HS-27A (cell line): ENCODE measurements around the gene MAPK1.
A peak's percentile ranks its signal among the peaks of the same experiment; 100 is the strongest.
"Not testable (repeated sequence)": the region's sequence is repeated elsewhere in the genome, so short reads cannot be mapped to it uniquely, and the experiment has no call there.

ENCODE experiments used
- DNase-seq: peaks from one replicate; pipeline ENCODE4 v3.0.0-alpha.2; 2012; ENCODE audit warnings: low read depth, missing footprints

MAPK1 gene

GRCh38 chr22:21754523-21754922, 112.9 kb downstream of the MAPK1 start:
- no peak for DNase-seq

DNA sequence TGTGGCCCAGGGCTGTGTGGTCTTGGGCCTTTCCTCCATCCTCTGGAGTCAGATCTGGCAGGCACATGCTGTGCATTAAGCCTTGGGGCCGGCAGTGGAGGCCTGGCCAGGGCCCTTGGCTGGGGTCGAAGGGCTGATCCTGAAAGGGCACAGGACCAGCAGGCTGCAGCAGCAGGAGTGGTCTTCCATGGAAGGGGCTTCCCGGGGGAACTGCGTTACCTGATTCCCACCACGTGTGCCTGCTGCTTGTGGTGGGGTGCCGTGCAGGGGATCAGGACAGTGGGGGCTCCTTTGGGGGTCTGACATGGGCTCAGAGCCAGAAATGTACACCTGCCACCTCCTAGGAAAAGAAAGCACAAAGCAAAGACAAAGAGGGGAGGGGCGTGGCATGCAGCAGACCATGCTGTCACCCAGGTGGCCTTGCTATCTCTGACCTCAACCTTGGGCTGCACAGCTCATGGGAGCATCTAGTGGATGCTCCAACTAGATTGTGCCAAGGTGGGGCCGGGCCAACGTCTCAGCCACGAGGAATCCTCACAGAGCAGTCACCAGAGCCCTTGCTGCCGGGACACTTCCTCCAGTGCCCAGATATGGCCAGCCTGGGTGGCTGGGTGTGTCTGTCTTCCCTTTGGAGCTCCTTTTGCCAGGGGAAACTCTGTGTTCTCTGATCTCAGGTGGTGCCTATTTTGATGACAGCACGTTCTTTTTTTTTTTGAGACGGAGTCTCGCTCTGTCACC, 113.9 kb downstream of the MAPK1 start:
- no peak for DNase-seq

DNA sequence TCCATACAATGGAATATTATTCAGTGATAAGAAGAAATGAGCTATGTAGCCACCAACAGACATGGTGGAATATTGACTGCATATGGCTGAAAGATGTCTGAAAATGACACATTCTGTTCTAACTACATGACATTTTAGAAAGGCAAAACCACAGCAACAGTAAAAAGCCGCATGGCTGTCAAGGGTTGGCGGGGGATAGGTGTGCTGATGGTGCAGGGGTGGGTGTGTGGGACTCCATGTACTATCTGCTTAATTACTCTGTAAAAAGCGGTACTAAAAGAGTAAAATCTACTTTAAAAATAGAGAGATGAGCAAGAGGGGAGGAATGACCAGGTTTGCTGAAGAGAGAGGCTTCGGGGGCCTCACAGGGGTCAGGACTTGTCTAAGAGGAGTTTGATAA, 115.2 kb downstream of the MAPK1 start:
- DNase-seq: no peak

DNA sequence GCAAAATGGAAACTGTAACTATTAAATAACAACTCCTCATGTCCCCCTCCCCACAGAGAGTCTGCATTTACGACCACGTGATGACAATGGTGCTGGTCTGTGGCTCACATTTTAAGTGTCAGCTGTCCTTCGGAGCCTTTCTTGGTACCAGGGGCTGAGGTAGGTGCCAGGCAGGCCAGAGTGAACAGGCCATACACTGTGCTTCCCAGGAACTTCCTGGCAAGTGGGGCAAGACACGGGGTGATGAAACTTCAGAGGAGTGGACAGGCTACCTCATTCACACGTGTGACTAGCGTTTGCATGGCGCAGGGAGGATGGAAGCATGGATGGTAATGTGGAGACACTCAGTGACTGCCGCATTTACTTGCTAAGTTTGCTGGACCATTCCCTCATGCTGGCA, 121.5 kb downstream of the MAPK1 start:
- no peak for DNase-seq

GRCh38 chr22:21744917-21745316, 122.5 kb downstream of the MAPK1 start:
- DNase-seq: not testable (repeated sequence)

GRCh38 chr22:21741790-21742189, 125.7 kb downstream of the MAPK1 start:
- DNase-seq: no peak

GRCh38 chr22:21741059-21741458, 126.4 kb downstream of the MAPK1 start:
- DNase-seq: no peak

GRCh38 chr22:21739828-21740377, 127.5 kb downstream of the MAPK1 start:
- DNase-seq: no peak

- no peak for DNase-seq
These were observed 128.5 kb downstream of the MAPK1 start for GRCh38 chr22:21738966-21739365.

GRCh38 chr22:21738081-21738480, 129.4 kb downstream of the MAPK1 start:
- no peak for DNase-seq

GRCh38 chr22:21736948-21737347, 130.5 kb downstream of the MAPK1 start:
- no peak for DNase-seq

DNA sequence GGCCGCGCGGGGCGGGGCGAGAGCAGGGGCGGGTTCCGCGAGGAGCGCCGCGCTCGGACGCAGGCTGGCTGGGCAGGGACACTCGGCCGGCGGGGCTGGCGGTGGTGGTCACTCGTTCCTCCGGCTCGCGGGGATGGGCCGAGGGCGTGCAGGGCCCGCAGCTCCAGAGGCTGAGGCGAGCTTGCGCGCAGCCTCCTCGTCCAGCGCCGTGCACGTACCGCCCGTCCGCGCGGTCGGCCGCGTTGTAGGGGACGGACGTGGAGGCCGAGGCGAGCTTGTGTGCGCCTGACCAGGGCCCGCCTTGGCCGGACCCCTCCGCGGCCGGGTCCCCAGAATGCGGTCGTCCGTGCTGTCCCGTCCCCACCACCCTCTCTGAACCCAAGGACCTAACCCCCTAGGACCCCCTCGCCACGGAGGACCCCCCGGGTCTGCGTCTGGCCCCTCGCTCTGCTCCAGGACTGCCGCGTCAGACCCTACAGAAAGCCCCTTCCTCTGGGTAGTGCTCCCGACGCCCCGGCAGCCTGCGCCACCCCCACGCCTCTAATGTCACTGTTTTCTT, 131.3 kb downstream of the MAPK1 start:
- no peak for DNase-seq

DNA sequence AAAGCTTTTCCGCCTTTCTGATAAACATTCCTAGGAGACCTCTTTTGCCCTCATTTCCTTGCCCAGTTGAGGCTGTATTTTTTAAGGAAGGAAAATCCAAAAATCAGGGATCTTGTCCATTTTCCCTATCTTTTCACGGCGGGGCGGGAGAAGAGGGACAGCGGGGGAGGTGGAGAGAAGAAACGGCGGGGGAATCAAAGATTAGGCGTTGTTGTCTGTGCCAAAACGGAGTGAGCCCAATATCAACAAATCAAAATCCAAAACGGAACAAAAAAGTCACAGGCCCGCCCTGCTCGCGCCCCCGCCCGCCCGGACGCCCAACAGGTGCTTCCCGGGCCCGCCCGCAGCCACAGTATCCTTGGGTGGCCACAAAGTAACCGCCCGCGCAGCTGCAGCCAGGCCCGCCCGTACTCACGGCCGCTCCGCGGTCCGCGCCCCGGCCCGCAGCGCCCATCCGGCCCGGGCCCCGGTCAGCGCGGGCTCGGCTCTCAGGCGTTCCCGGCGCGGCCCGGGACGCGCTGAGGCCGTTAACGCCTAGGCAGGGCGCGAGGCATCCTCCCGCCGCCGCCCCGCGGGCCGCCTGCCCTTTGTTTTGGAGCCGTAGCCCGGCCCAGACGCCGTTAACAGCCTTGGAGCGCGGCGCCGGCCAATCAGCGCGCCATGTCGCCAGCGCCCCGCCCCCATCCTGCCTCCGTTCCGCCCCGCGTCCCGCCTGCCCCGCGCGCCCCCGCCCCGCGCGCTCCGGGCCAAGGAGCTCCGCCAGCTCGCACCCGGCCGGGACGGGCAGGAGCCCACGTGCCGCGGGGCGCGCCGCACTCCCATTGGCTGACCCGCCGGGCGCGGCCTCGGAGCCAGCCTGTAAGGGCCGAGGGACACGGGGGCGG, 132.0 kb downstream of the MAPK1 start, which contains the start of gene YPEL1:
Gene YPEL1, minus strand, starts transcription at position 595 of the 884 bp plus-strand sequence. CDS start 25,050 bp downstream, outside the sequence.
- DNase-seq: peak; percentile 68

GRCh38 chr22:21734540-21735199, 132.8 kb downstream of the MAPK1 start:
- no peak for DNase-seq

DNA sequence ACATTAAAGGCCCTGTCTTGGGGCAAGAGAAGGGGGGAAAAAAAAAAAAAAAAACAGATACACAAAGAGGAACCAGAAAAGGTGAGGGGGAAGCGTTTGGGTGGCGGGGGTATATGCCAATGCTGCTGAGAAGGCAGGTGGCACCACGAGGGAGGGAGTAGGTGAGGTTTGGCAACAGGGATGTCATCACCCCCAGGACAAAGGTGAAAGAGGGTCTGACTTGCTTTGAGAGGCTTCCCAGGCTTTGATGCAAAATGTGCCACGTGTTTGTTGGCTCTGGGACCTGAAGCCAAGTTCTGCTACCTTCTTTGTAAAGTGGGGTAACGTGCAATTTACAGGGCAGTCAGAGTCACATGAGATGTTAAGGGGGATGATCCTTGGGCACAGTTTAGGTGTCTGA, 135.9 kb downstream of the MAPK1 start:
- DNase-seq: no peak

DNA sequence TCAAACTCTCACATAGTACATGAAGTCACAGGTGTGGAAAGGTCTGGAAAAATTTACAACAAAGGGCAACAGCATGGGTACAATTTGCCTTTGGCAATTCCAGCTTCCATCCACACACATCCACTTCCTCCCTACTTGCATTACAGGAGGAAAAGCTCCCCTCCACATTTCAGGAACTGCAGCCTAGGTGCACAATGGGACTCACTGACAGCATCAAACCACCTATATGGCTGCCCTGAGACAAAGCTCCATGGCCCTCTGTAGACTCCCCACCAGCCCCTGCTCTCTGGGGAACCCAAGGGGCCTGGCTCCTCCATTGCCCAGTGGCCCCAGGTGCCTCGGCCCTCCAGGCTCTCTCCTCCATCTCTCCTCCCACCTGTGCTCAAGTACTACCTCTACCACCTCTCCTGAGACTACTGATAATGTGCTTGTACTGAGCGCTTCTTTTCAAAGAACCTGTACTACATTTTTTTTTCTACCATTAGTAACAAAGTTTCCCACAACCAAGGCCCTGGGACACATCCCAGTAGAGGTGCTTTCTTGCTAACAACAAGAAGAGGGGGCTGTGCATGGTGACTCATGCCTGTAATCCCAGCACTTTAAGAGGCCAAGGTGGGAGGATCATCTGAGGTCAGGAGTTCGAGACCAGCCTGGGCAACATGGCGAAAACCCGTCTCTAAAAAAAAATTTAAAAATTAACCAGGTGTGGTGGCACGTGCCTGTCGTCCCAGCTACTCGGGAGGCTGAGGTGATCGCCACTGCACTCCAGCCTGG, 136.7 kb downstream of the MAPK1 start:
- no peak for DNase-seq

- DNase-seq: not testable (repeated sequence)
These were observed 138.3 kb downstream of the MAPK1 start for GRCh38 chr22:21729184-21729583.

- DNase-seq: no peak
These were observed 139.2 kb downstream of the MAPK1 start for GRCh38 chr22:21728270-21728669.

- no peak for DNase-seq
These were observed 139.7 kb downstream of the MAPK1 start for GRCh38 chr22:21727768-21728167.

GRCh38 chr22:21727159-21727558, 140.3 kb downstream of the MAPK1 start:
- DNase-seq: no peak

DNA sequence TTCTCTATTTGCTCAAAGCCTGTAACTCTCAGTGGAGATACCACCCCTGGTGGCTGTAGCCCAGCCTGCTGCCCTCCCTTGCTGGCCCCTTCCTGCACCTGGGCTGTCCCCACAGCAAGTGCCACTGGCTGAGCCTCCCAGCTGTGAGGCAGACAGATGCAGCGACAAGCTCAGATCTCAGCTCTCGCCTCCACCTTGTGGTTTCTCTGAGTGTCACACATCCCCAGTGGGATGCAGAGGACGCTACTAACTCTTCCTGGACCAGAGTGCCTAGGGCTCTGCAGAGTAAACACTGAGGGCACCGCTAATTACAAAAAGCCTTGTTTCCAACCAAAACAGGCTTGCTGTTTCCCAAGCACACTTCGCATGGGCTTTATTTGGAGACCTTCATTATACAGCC, 140.8 kb downstream of the MAPK1 start:
- DNase-seq: no peak
